CD4-positive, alpha-beta T cell treated with Interleukin-6 at 100 ng/mL for 8 hours (primary cell): ENCODE data around the gene PIK3R6.
"Not testable (repeated sequence)": the region's sequence is repeated elsewhere in the genome, so short reads cannot be mapped to it uniquely, and the experiment has no call there.

Source experiments
- DNase-seq: peaks from one replicate; pipeline ENCODE4 v3.0.0-alpha.2; 2020; ENCODE audit warnings: mixed read lengths, low spot score

Gene PIK3R6

DNA sequence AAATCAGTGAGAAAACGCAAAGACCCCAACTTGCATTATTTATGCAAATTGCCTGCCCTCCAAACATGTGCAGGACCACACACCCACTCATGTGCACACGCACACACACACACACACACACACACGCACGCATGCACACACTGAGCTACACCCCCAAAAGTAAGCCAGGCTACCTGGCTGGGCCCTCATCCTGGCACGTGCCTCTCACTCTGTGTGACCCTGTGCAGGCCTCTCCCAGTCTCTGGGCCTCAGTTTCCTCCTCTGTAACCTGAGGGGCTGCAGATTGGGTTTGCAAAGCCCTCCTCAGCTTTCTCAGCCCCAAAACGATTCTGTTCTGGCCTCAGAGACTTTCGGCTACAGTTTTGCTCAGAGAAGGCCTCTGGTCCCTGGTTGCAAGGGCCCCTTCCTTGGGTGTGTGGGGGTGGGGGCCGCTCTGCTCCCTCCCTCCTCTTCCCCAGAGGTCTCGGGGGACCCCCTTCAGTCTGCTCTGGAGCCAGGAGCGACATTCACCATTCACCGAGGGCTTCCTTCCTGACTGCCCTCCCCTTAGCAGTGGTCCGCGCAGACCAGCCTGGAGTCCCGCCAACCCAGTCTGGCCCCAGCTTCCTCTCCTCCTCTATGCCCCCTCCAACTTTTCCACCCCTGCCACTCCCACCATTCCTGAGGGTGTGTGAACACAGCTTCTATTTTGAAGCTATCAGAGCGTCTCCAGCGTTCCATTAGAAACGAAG is 5.4 kb upstream of the PIK3R6 start:
- DNase-seq, result no peak

DNA sequence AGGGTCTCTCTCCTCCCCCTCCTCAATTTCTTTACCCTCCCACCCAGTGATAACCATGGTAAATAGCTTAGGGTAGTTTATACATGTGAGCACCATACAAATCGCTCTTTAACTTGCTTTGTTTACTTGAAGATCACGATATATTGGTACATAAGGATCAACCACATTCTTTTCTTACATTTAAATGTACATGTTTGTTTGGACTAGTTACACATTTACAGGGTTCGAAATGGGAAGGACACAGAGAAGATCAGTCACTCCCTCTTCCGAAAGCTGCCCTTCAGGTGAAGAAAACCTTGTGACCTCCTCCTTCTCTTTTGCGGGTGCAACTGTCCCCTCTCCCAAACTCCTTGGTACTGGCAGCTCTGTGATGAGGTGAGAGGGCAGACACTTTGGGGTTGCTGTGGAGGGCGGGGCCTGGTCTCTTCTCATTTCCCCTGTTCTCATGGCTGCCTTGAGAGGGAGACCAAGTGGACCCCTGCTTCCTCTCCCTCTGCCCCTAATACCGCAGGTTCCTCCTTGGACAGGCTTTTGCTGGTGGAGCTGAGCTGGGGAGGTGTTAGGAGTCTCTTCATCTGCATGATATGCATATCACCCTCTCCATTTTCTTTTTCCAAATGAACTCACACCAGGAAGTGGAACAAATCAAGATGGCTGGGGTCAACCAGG is 4.7 kb upstream of the PIK3R6 start:
- DNase-seq, result no peak

DNA sequence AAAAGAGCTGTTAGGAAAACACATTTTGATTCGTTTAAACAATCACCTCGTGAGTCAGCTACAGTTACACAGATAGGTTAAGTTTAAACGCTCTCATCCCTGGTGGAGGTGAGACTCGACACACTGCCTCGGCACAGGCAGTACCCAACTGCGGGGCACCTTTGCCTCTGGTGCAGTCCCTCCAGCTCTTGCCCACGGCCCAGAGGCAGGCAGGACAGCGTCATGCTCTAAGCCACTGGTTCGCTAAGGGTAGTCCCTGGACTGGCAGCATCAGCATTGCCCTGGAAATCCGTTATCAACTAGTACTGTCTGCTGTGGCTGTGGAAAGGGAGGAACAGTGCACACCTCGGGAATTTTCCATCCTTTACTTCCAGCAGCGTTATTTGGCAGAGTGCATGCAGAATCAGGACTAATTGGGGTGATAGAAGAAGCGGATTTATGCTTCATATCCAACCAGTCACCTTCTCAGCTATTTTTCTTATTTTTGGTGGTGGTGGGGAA is 3.7 kb upstream of the PIK3R6 start:
- no peak for DNase-seq

DNA sequence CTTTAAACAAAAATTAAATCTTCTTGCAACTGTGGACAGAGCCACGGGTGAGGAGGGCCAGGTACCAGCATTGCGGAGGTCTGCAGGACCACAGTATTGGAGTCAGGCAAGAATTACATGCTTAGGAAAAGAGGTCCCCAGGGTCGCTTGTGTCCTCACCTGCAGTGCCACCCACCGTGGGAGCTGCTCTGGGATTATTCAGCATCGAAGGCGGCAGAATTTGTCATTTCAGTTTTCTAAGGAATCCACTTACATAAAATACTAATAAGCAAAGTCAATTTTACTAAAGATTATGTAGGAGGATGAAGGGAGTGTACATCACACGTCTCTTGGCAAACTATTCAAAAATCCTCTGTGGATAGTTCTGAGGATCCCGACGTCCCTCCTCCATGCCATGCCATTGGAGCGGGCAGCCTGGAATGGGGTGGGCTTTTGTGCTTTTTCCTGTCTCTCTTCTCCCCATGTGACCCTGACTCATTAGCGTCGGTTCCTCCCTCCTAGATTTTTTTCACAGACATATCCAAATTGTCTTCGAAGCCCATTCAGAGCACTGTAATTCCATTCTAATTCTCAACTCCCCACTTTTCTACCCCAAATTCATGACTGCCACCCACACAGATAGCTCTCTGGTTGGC is 3.0 kb upstream of the PIK3R6 start:
- DNase-seq, result no peak

GRCh38 chr17:8869114-8869815 is 1.8 kb upstream of the PIK3R6 start:
- DNase-seq, result no peak

- no peak for DNase-seq
These were observed 1.1 kb upstream of the PIK3R6 start for GRCh38 chr17:8868529-8868951.

DNA sequence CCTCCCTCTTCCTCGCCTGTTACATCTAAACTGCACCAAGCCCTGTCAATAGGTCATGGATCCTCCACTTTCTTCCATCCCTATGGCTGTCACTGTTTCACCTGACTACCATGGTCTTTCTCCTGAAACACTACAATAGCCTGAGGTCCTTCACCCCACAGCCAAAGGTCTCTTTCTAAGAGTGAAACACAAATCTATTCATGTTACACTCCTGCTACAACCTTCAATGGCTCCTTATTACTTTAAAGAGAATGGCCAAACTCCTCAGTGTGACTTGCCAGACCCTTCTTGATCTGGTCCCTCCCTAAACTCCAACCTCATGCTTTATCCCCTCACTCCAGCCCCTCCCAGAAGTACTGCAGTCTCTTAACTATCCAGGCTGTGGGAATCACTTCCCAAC is 618 bp upstream of the PIK3R6 start:
- no peak for DNase-seq

- DNase-seq, result no peak
These were observed 1.7 kb downstream of the PIK3R6 start for GRCh38 chr17:8865811-8866210.

- DNase-seq, result no peak
These were observed 2.1 kb downstream of the PIK3R6 start for GRCh38 chr17:8865385-8865784.

- no peak for DNase-seq
These were observed 5.0 kb downstream of the PIK3R6 start for GRCh38 chr17:8862213-8863056.

DNA sequence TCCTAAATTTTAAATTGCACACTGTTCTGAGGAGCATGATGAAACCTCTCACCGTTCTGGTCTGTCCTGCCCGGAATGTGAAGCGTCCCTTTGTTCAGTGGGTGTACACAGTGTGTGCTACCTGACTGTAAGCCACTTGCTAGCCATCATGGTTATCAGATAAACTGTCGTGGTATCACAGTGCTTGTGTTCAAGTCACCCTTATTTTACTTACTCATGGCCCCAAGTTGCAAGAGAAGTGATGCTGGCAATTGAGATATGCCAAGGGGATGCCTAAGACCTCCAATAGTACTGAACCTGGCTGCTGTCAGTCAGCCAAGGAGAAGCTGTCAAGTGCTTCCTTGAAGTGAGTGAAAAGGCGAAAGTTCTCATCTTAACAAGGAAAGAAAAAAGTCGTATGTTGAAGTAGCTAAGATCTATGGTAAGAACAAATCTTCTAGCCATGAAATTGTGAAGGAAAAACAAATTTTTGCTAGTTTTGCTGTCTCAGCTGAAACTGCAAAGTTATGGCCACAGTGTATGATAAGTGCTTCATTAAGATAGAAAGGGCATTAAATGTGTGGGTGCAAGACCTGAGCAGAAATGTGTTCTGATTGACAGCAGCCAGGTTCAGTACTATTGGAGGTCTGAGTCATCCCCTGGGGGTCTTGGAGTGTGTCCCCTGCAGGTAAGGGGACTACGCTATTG is 5.8 kb downstream of the PIK3R6 start:
- DNase-seq, result no peak

- DNase-seq, result no peak
These were observed 7.6 kb downstream of the PIK3R6 start for GRCh38 chr17:8859804-8860430.

GRCh38 chr17:8859027-8859803 is 8.3 kb downstream of the PIK3R6 start:
- DNase-seq, result no peak

DNA sequence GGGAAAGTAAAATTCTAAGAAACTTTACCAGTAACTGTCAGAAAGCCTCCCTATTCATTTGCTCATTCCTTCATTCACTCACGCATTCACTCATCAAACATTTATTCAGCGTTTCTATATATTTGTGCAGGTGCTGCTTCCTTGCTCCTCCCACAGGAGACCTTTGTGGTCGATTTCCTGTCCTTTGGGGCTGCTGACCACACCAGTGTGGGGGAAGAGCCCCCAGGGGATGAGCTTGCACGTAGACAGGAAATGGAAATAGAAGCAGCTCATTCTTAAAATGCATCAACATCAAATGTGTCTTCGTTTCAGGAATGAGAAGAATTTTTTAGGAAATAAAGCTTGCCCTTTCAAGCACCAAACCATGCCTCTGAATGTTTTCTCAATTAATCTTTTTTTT is 9.6 kb downstream of the PIK3R6 start:
- DNase-seq, result no peak

GRCh38 chr17:8856869-8857575 is 10.5 kb downstream of the PIK3R6 start:
- DNase-seq, result no peak

DNA sequence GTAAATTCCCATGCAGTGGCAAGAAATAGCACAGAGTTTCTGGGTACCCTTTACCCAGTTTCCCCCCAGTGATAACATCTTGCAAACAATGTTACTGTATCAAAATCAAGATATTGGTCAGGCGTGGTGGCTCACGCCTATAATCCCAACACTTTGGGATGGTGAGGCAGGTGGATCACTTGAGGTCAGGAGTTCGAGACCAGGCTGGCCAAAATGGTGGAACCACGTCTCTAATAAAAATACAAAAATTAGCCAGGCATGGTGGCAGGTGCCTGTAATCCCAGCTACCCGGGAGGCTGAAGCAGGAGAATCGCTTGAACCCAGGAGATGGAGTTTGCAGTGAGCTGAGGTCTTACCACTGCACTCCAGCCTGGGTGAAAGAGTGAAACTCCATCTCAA is 11.3 kb downstream of the PIK3R6 start:
- DNase-seq, result not testable (repeated sequence)

DNA sequence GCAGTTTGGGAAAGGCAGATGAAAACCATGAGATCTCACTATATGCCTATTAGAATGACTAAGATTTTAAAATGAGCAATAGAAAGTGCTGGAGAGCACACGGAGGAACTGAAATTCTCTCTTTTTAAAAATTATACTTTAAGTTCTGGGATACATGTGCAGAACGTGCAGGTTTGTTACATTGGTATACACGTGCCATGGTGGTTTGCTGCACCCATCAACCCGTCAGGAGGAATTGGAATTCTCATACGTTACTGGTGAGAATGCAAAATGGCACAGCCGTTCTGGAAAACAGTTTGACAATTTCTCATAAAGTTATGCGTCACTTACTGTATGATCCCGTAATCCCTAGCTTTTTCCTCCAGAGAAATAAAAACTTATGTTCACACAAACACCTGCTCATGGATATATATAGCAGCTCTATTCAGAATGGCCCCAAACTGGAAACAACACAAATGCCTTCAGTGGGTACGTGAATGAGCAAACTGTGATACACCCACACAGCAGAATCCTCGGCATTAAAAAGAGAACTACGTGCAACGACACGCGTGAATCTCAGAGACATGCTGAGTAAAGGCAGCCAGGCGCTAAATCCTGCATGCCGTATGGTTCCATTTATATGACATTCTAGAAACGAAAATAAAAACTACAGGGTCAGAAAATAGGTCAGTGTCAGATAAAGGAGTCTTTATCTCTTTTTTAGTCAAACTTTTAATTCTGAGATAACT is 11.8 kb downstream of the PIK3R6 start:
- no peak for DNase-seq

GRCh38 chr17:8851600-8851999 is 15.9 kb downstream of the PIK3R6 start:
- DNase-seq, result no peak
